BE2C (cell line): ENCODE results near the gene PGGHG.

ENCODE experiments used
- DNase-seq: peaks from one replicate; pipeline ENCODE4 v3.0.0-alpha.2; 2020
- H3K27me3 ChIP-seq: fragments of 250-450 bp; sonication (Bioruptor Pico); 2 replicates; pipeline ENCODE4 v1.5.1; 2020; ENCODE audit warnings: mild to moderate bottlenecking
- H3K36me3 ChIP-seq: fragments of 250-450 bp; sonication (Bioruptor Pico); 2 replicates; pipeline ENCODE4 v1.5.1; 2020; ENCODE audit warnings: mild to moderate bottlenecking
- H3K4me1 ChIP-seq: fragments of 250-450 bp; sonication (Bioruptor Pico); 2 replicates; pipeline ENCODE4 v1.5.1; 2020
- H3K4me3 ChIP-seq: 2 replicates; pipeline ENCODE4 v1.5.1; 2011; ENCODE audit warnings: low read depth, low read length
- H3K9me3 ChIP-seq: fragments of 250-450 bp; sonication (Bioruptor Pico); 2 replicates; pipeline ENCODE4 v1.5.1; 2020
- CTCF ChIP-seq: IDR thresholded peaks from 2 replicates; pipeline ENCODE4 v1.5.1; 2012; ENCODE audit warnings: mild to moderate bottlenecking, low read depth, low read length

The PGGHG gene

GRCh38 chr11:335779-336658 is 47.1 kb downstream of the PGGHG start:
- H3K4me1 ChIP-seq = no peaks in the 10 kb centered on the region
- no peak for DNase-seq
- no peak overlapping the region for H3K4me3 ChIP-seq
- no peaks in the 10 kb centered on the region for H3K27me3 ChIP-seq
- H3K36me3 ChIP-seq = no peaks in the 10 kb centered on the region
- TF ChIP-seq CTCF = no peak
- no peaks in the 10 kb centered on the region for H3K9me3 ChIP-seq

GRCh38 chr11:336659-337198 is 47.8 kb downstream of the PGGHG start:
- TF ChIP-seq CTCF = no peak
- Histone ChIP-seq H3K9me3 (no peaks in the 10 kb centered on the region), H3K4me3 (no peak overlapping the region), H3K4me1 (no peaks in the 10 kb centered on the region), H3K27me3 (no peaks in the 10 kb centered on the region), H3K36me3 (no peaks in the 10 kb centered on the region)
- DNase-seq = no peak

- TF ChIP-seq CTCF = no peak
- no peak for DNase-seq
- Histone ChIP-seq H3K27me3 (no peaks in the 10 kb centered on the region), H3K4me3 (no peak overlapping the region), H3K9me3 (no peaks in the 10 kb centered on the region), H3K4me1 (no peaks in the 10 kb centered on the region), H3K36me3 (no peaks in the 10 kb centered on the region)
These were observed 48.8 kb downstream of the PGGHG start for GRCh38 chr11:337711-338110.

- no peaks in the 10 kb centered on the region for H3K36me3 ChIP-seq
- no peaks in the 10 kb centered on the region for H3K9me3 ChIP-seq
- no peak for TF ChIP-seq CTCF
- H3K27me3 ChIP-seq = no peaks in the 10 kb centered on the region
- no peak overlapping the region for H3K4me3 ChIP-seq
- no peaks in the 10 kb centered on the region for H3K4me1 ChIP-seq
- DNase-seq = no peak
These were observed 51.0 kb downstream of the PGGHG start for GRCh38 chr11:339963-340362.

- no peak for TF ChIP-seq CTCF
- no peak for DNase-seq
- Histone ChIP-seq H3K27me3 (no peaks in the 10 kb centered on the region), H3K36me3 (no peaks in the 10 kb centered on the region), H3K9me3 (no peaks in the 10 kb centered on the region), H3K4me1 (no peaks in the 10 kb centered on the region), H3K4me3 (no peak overlapping the region)
These were observed 51.9 kb downstream of the PGGHG start for GRCh38 chr11:340539-341512.
